ENCODE measurements around the gene PEAR1.
A peak's percentile ranks its signal among the peaks of the same experiment; 100 is the strongest.

PEAR1 gene

GRCh38 chr1:156896490-156897033, 3.0 kb downstream of the PEAR1 start:
- TF ChIP-seq CTCF (IDR thresholded peaks at IDR 0.05; ENCODE audit: low read depth, low read length), result no peak
- peak overlapping the region; percentile 1; the same call in 1 of the 2 replicates for H3K4me3 ChIP-seq (ENCODE audit: low read depth, low read length)

- no peak for TF ChIP-seq CTCF (IDR thresholded peaks at IDR 0.05; ENCODE audit: low read depth, low read length)
Observed at GRCh38 chr1:156897078-156897825, 3.7 kb downstream of the PEAR1 start.

GRCh38 chr1:156898161-156898566, 4.6 kb downstream of the PEAR1 start:
- peak overlapping the region; percentile 42 for H3K4me3 ChIP-seq (ENCODE audit: low read depth, low read length)
- no peak for TF ChIP-seq CTCF (IDR thresholded peaks at IDR 0.05; ENCODE audit: low read depth, low read length)

More at GRCh38 chr1:156897078-156897825, 3.7 kb downstream of the PEAR1 start:
- H3K4me3 ChIP-seq (ENCODE audit: low read depth, low read length), result peak overlapping the region; percentile 1

GRCh38 chr1:156898971-156899664, 5.6 kb downstream of the PEAR1 start:
- peak overlapping the region; percentile 42 for H3K4me3 ChIP-seq (ENCODE audit: low read depth, low read length)
- TF ChIP-seq CTCF (IDR thresholded peaks at IDR 0.05; ENCODE audit: low read depth, low read length), result no peak

- H3K4me3 ChIP-seq (ENCODE audit: low read depth, low read length), result no peak overlapping the region
- TF ChIP-seq CTCF (IDR thresholded peaks at IDR 0.05; ENCODE audit: low read depth, low read length), result no peak
Observed at GRCh38 chr1:156899956-156900718, 6.6 kb downstream of the PEAR1 start.

- no peak overlapping the region for H3K4me3 ChIP-seq (ENCODE audit: low read depth, low read length)
- no peak for TF ChIP-seq CTCF (IDR thresholded peaks at IDR 0.05; ENCODE audit: low read depth, low read length)
Observed at GRCh38 chr1:156900896-156901589, 7.5 kb downstream of the PEAR1 start.

Measured in WI38 (cell line).